Endodermal cell (in vitro differentiated cells): ENCODE measurements around the gene TNFRSF1B. TPM values are rescaled to one million over a fixed set of nuclear protein-coding genes. Genes with fewer than 3 reads are reported as not detected.

Experiments
- DNase-seq: peaks from one replicate; pipeline ENCODE4 v3.0.0-alpha.2; 2017
- H3K27ac ChIP-seq: 2 replicates; pipeline ENCODE4 v1.5.1; 2013; ENCODE audit warnings: mild to moderate bottlenecking, low read depth, low read length, moderate library complexity
- H3K27me3 ChIP-seq: 2 replicates; pipeline ENCODE4 v1.6.1; 2013; ENCODE audit warnings: mild to moderate bottlenecking, low read length, moderate library complexity; ENCODE audit not compliant: insufficient read depth, control insufficient read depth, poor library complexity, severe bottlenecking
- H3K36me3 ChIP-seq: 2 replicates; pipeline ENCODE4 v1.7.0; 2013; ENCODE audit warnings: mild to moderate bottlenecking, low read length, moderate library complexity; ENCODE audit not compliant: control insufficient read depth, insufficient read depth
- H3K4me1 ChIP-seq: one replicate; pipeline ENCODE4 v1.7.0; 2013; ENCODE audit warnings: low read length; ENCODE audit not compliant: control insufficient read depth, insufficient read depth
- H3K4me3 ChIP-seq: 2 replicates; pipeline ENCODE4 v1.5.1; 2013; ENCODE audit warnings: mild to moderate bottlenecking, low read length, moderate library complexity
- H3K9ac ChIP-seq: 2 replicates; pipeline ENCODE4 v1.6.1; 2013; ENCODE audit warnings: mild to moderate bottlenecking, low read length, moderate library complexity; ENCODE audit not compliant: poor library complexity, severe bottlenecking; ENCODE audit errors: extremely low read depth
- H3K9me3 ChIP-seq: 2 replicates; pipeline ENCODE4 v1.6.1; 2013; ENCODE audit warnings: mild to moderate bottlenecking, low read length, moderate library complexity; ENCODE audit not compliant: control insufficient read depth
- H3K27ac Mint-ChIP-seq: 2 replicates; pipeline ENCODE4 v1.8.0; 2020; ENCODE audit warnings: mixed read lengths
- H3K27me3 Mint-ChIP-seq: 2 replicates; pipeline ENCODE4 v1.8.0; 2021; ENCODE audit warnings: mild to moderate bottlenecking, mixed read lengths; ENCODE audit not compliant: insufficient read depth
- H3K36me3 Mint-ChIP-seq: 2 replicates; pipeline ENCODE4 v1.8.0; 2020; ENCODE audit warnings: low read depth, mixed read lengths
- H3K4me1 Mint-ChIP-seq: 2 replicates; pipeline ENCODE4 v1.8.0; 2020; ENCODE audit warnings: mixed read lengths
- H3K4me3 Mint-ChIP-seq: 2 replicates; pipeline ENCODE4 v1.8.0; 2020; ENCODE audit warnings: mild to moderate bottlenecking, moderate library complexity, mixed read lengths
- H3K9me3 Mint-ChIP-seq: 2 replicates; pipeline ENCODE4 v1.8.0; 2020; ENCODE audit warnings: mild to moderate bottlenecking, mixed read lengths
- WGBS, 2 experiments: methylation state at CpG; one replicate each; pipeline versions ENCODE4 v1.1.5 to v1.1.7; 2013; ENCODE audit warnings: missing lambda C conversion rate in 2 of 2, mixed read lengths in 1 of 2; ENCODE audit not compliant: insufficient coverage in 1 of 2, insufficient read length in 1 of 2; 5-methylcytosine and 5-hydroxymethylcytosine counted together
- total RNA-seq, 2 donors: library from RNA; stranded (reverse); fragmentation: NEBNext Ultra II Directional in 1 of 2; extraction: Animal tissue kit (Norgen Biotek cat#: 25700) in 1 of 2; gene quantifications; 2 replicates in 1 of 2; 3 replicates in 1 of 2; pipeline ENCODE4 v1.2.1, GENCODE V29; 2021
- TF ChIP-seq, protein P1 (sequence below): fragments of 200-600 bp; sonication (generic); conservative IDR thresholded peaks from 2 replicates; pipeline ENCODE4 v1.5.0; 2021; ENCODE audit warnings: antibody characterized with exemption, mild to moderate bottlenecking

TNFRSF1B gene
- total RNA-seq, 2 donors from 2014 or later, result 0.24 to 0.40 TPM

DNA sequence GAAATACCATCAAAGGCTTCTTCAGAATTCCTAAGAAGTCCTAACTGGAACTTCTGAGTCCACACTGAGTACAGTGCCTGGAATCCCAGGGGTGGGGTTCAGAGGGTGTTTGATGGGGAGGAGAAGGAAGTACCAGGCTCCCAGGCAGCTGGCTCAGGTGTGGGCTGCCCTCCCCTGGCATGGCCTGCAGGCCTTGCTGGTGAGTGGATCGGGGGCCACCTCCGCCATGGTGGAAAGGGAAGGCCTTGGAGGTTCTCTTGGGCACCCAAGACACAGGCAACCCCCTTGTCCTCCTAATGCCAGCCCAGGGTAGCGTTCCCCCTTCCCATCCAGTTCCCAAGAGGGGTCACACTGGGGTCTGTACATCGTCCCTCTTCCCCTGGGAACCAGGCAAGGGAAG is 26.8 kb upstream of the TNFRSF1B start:
- Mint-ChIP-seq H3K4me1 (peaks cover 3% of the 10 kb centered on the region), H3K27ac (no peak overlapping the region), H3K27me3 (no peaks in the 10 kb centered on the region), H3K36me3 (no peaks in the 10 kb centered on the region), H3K4me3 (no peak overlapping the region), H3K9me3 (no peaks in the 10 kb centered on the region)
- Histone ChIP-seq H3K27me3 (no peaks in the 10 kb centered on the region), H3K27ac (no peak overlapping the region), H3K4me3 (no peak overlapping the region), H3K9me3 (no peaks in the 10 kb centered on the region), H3K36me3 (no peaks in the 10 kb centered on the region), H3K9ac (no peak overlapping the region), H3K4me1 (no peaks in the 10 kb centered on the region)
- WGBS, 2 experiments, result 87% methylated on average over 4 of the region's 4 CpGs; no CpG with 5 or more reads in 1 of the 2 experiments
- TF ChIP-seq, protein P1, sequence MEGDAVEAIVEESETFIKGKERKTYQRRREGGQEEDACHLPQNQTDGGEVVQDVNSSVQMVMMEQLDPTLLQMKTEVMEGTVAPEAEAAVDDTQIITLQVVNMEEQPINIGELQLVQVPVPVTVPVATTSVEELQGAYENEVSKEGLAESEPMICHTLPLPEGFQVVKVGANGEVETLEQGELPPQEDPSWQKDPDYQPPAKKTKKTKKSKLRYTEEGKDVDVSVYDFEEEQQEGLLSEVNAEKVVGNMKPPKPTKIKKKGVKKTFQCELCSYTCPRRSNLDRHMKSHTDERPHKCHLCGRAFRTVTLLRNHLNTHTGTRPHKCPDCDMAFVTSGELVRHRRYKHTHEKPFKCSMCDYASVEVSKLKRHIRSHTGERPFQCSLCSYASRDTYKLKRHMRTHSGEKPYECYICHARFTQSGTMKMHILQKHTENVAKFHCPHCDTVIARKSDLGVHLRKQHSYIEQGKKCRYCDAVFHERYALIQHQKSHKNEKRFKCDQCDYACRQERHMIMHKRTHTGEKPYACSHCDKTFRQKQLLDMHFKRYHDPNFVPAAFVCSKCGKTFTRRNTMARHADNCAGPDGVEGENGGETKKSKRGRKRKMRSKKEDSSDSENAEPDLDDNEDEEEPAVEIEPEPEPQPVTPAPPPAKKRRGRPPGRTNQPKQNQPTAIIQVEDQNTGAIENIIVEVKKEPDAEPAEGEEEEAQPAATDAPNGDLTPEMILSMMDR, result no peak
- peak; percentile 37 for DNase-seq

DNA sequence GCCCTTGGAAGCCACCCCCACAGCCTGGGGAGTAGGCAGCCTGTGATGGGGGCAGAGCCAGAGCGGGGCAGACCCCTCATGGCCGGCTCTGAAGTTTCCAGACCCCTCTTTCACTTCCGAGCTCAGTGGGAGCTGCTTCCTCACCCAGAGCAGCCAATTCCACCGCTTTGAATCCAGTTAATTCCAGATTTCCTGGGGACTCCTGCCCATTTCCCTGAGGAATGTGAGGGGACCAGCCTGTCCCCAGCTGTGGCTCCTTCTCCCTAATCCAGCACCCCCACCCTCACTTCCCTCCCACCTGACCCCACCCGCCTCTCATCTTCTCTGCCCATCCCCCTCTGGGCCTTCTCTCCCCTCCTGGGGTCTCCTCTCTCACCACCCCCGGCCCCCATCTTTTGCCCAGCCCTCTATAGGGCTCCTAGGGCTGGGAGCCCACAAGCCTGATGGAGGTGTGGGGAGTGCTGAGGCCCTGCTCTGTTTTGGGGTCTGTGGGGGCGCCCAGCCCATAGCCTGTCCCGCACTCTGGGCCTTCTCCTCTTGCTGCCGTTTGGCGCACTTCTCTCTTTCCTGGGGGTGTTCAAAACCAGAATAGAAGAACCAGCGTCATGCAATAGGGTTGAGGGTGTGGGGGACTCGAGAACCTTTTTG is 26.2 kb upstream of the TNFRSF1B start:
- WGBS, 2 experiments, result 92 to 93% methylated on average over 6 to 12 of the region's 12 CpGs
- H3K4me3 ChIP-seq, result no peak overlapping the region
- no peak overlapping the region for H3K4me3 Mint-ChIP-seq
- H3K9ac ChIP-seq, result no peak overlapping the region
- H3K27ac Mint-ChIP-seq, result no peak overlapping the region
- DNase-seq, result no peak
- H3K27ac ChIP-seq, result no peak overlapping the region
- peaks cover 3% of the 10 kb centered on the region for H3K4me1 Mint-ChIP-seq
- no peaks in the 10 kb centered on the region for H3K4me1 ChIP-seq
- H3K9me3 Mint-ChIP-seq, result no peaks in the 10 kb centered on the region
- no peaks in the 10 kb centered on the region for H3K36me3 ChIP-seq
- no peaks in the 10 kb centered on the region for H3K9me3 ChIP-seq
- H3K36me3 Mint-ChIP-seq, result no peaks in the 10 kb centered on the region
- H3K27me3 ChIP-seq, result no peaks in the 10 kb centered on the region
- TF ChIP-seq, protein P1, result no peak
- no peaks in the 10 kb centered on the region for H3K27me3 Mint-ChIP-seq

DNA sequence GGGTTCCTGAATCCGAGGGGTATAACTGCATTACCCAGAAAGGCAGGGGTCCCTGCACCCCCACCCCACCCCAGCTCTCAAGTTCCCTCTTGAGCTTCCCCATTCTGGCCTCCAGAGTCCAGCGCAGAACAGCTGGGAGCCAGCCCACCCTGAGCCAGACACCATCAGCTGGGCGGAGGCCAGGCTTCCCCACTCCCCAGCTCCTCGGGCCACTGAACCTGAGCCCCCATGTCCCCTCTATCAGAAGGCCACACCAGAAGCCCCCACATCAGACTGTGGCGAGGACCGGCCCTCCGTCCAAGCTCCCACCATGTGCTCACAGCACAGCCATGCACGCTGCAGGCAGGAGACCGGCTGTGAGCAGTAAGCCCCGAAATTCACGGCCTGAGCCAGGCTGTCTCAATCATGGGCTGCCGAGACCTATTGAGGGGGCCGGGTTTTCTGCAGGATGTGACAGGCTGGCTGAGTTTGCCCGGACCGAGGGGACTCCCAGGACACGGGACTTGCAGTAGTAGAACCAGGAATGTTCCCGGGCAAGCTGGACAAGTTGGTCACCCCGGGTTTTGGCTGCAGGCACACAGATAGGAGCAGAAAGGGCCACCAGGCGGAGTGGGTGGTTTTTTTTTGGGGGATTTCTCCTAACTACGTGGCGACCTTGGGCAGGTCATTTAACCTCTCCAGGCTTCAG is 25.5 kb upstream of the TNFRSF1B start:
- Mint-ChIP-seq H3K4me1 (peaks cover 3% of the 10 kb centered on the region), H3K36me3 (no peaks in the 10 kb centered on the region), H3K27me3 (no peaks in the 10 kb centered on the region), H3K9me3 (no peaks in the 10 kb centered on the region), H3K4me3 (no peak overlapping the region), H3K27ac (no peak overlapping the region)
- no peaks in the 10 kb centered on the region for H3K27me3 ChIP-seq
- WGBS, 2 experiments, result 92% methylated on average over 14 to 21 of the region's 21 CpGs
- no peak for DNase-seq
- H3K4me1 ChIP-seq, result no peaks in the 10 kb centered on the region
- H3K9ac ChIP-seq, result no peak overlapping the region
- H3K36me3 ChIP-seq, result no peaks in the 10 kb centered on the region
- H3K4me3 ChIP-seq, result no peak overlapping the region
- H3K27ac ChIP-seq, result no peak overlapping the region
- TF ChIP-seq, protein P1, result no peak
- H3K9me3 ChIP-seq, result no peaks in the 10 kb centered on the region
